Natural killer cell (primary cell): ENCODE results near the gene PORCN. TPM values are rescaled to one million over a fixed set of nuclear protein-coding genes. Genes with fewer than 3 reads are reported as not detected.

Experiments used
- ATAC-seq, 3 donors: fragments of 150-1000 bp in 2 of 3; fragments of 200-7000 bp in 1 of 3; cut with Tn5 transposase; 1 replicate in 1 of 3; 2 replicates in 2 of 3; pipeline ENCODE4 v1.10.0; 2021; ENCODE audit warnings: mild to moderate bottlenecking in 2 of 3, moderate library complexity in 2 of 3
- DNase-seq, 2 donors: peaks; one replicate each; pipeline versions ENCODE4 v3.0.0 to v3.0.0-alpha.2; 2013 to 2021; ENCODE audit warnings: mixed read lengths in 1 of 2
- H3K27ac ChIP-seq: one replicate; pipeline ENCODE4 v1.5.1; 2013; ENCODE audit warnings: mild to moderate bottlenecking, low read length
- H3K27me3 ChIP-seq: one replicate; pipeline ENCODE4 v1.6.1; 2013; ENCODE audit warnings: low read length; ENCODE audit not compliant: control insufficient read depth, insufficient read depth
- H3K36me3 ChIP-seq: one replicate; pipeline ENCODE4 v1.6.1; 2013; ENCODE audit warnings: low read length; ENCODE audit not compliant: control insufficient read depth, insufficient read depth
- H3K4me1 ChIP-seq: one replicate; pipeline ENCODE4 v1.6.1; 2013; ENCODE audit warnings: low read length; ENCODE audit not compliant: control insufficient read depth, insufficient read depth
- H3K4me3 ChIP-seq: one replicate; pipeline ENCODE4 v1.5.1; 2013; ENCODE audit warnings: low read length
- H3K9me3 ChIP-seq: one replicate; pipeline ENCODE4 v1.6.1; 2013; ENCODE audit warnings: low read length; ENCODE audit not compliant: control insufficient read depth, insufficient read depth
- H3K27ac Mint-ChIP-seq, 2 donors: one replicate each; pipeline ENCODE4 v1.8.0; 2022; ENCODE audit warnings: mild to moderate bottlenecking in 2 of 2, mixed read lengths in 2 of 2, moderate library complexity in 1 of 2
- H3K27me3 Mint-ChIP-seq, 2 donors: one replicate each; pipeline ENCODE4 v1.8.0; 2022; ENCODE audit warnings: low read depth in 2 of 2, mixed read lengths in 2 of 2
- H3K36me3 Mint-ChIP-seq: one replicate; pipeline ENCODE4 v1.8.0; 2022; ENCODE audit warnings: mixed read lengths
- H3K4me1 Mint-ChIP-seq, 2 donors: one replicate each; pipeline ENCODE4 v1.8.0; 2022; ENCODE audit warnings: mixed read lengths in 2 of 2
- H3K4me3 Mint-ChIP-seq: one replicate; pipeline ENCODE4 v1.8.0; 2022; ENCODE audit warnings: mild to moderate bottlenecking, moderate library complexity, mixed read lengths
- H3K9me3 Mint-ChIP-seq, 2 donors: one replicate each; pipeline ENCODE4 v1.8.0; 2022; ENCODE audit warnings: mixed read lengths in 2 of 2
- CTCF ChIP-seq: fragments of 200-600 bp; IDR thresholded peaks from one replicate; pipeline ENCODE4 v1.8.0; 2022; ENCODE audit warnings: antibody characterized with exemption
- WGBS: methylation state at CpG from one replicate; pipeline ENCODE4 v1.1.7; 2013; ENCODE audit warnings: missing lambda C conversion rate; ENCODE audit not compliant: insufficient coverage; 5-methylcytosine and 5-hydroxymethylcytosine counted together
- intact Hi-C: fragments of 100-400 bp; cut with micrococcal nuclease; formaldehyde crosslinking; loops from one replicate; pipeline ENCODE4 v1.14.2; 2022
- total RNA-seq, 4 donors: library from RNA; stranded (reverse); fragments of 120-200 nt in 1 of 4; gene quantifications; one replicate each; pipeline versions ENCODE4 v1.2.3 to v1.2.4, GENCODE V29; 2013 to 2022

PORCN gene
- total RNA-seq, 3 donors from 2014 or later (not counting 1 experiment from before 2014, with no cell fraction given): 29.6 to 33.1 (median 31.1) TPM

- H3K36me3 ChIP-seq: no peaks in the 10 kb centered on the region
- H3K27me3 Mint-ChIP-seq: no peaks in the 10 kb centered on the region
- no peak overlapping the region for H3K4me3 ChIP-seq
- H3K27ac Mint-ChIP-seq: no peak overlapping the region
- WGBS: no CpG with 5 or more reads among the region's 1 CpG
- no peaks in the 10 kb centered on the region for H3K9me3 Mint-ChIP-seq
- H3K36me3 Mint-ChIP-seq: no peaks in the 10 kb centered on the region
- H3K27ac ChIP-seq: no peak overlapping the region
- H3K4me1 ChIP-seq: peaks cover 11% of the 10 kb centered on the region
- H3K9me3 ChIP-seq: no peaks in the 10 kb centered on the region
- DNase-seq (no peak), ATAC-seq (no peak)
- intact Hi-C loops: no loop called here
- H3K4me1 Mint-ChIP-seq: peaks cover 6 to 12% of the 10 kb centered on the region in 2 donors
- H3K27me3 ChIP-seq: no peaks in the 10 kb centered on the region
- TF ChIP-seq CTCF: no peak
- no peak overlapping the region for H3K4me3 Mint-ChIP-seq
Measured at GRCh38 chrX:48569958-48570357, 61.2 kb downstream of the PORCN start.

Other genes starting within 250 kb of the PORCN start
- not detected for gene SSX3, start 152.3 kb upstream of the PORCN start, total RNA-seq
- not detected for gene SSX4, start 125.5 kb upstream of the PORCN start, total RNA-seq
- not detected for gene SSX4B, start 97.0 kb upstream of the PORCN start, total RNA-seq
- 10 to 100 TPM; 20.3 to 25.1 (median 24.7) TPM for gene SLC38A5, start 38.7 kb upstream of the PORCN start, total RNA-seq
- gene FTSJ1, start 32.8 kb upstream of the PORCN start, total RNA-seq: 10 to 100 TPM; 62.4 to 75.3 (median 67.3) TPM
- 100 to 1,000 TPM in 1 of 3 donors, 10 to 100 TPM in 2; 91.6 to 115 (median 97.6) TPM for gene EBP, start 12.8 kb downstream of the PORCN start, total RNA-seq
- gene TBC1D25, start 30.7 kb downstream of the PORCN start, total RNA-seq: 10 to 100 TPM; 34.9 to 41.8 (median 36.1) TPM
- 100 to 1,000 TPM; 356 to 419 (median 366) TPM for gene RBM3, start 65.5 kb downstream of the PORCN start, total RNA-seq
- 10 to 100 TPM; 52.5 to 62.9 (median 60.2) TPM for gene WDR13, start 88.5 kb downstream of the PORCN start, total RNA-seq
- gene WAS, start 174.8 kb downstream of the PORCN start, total RNA-seq: 100 to 1,000 TPM; 136 to 149 (median 141) TPM
- 10 to 100 TPM in 2 of 3 donors, 1 to 10 TPM in 1; 9.2 to 11.6 (median 11.0) TPM for gene SUV39H1, start 187.7 kb downstream of the PORCN start, total RNA-seq